Right renal pelvis (tissue), 4 donors: Measurements from ENCODE around the gene QSOX1. TPM values are rescaled to one million over a fixed set of nuclear protein-coding genes. Genes with fewer than 3 reads are reported as not detected.

Experiments used
- DNase-seq, 4 donors: peaks; one replicate each; pipeline ENCODE4 v3.0.0-alpha.2; 2013; ENCODE audit warnings: low read depth in 4 of 4, low spot score in 3 of 4, missing footprints in 1 of 4
- polyA plus RNA-seq, 4 donors: library from polyadenylated mRNA; unstranded; fragments of 120-200 nt; gene quantifications; one replicate each; pipeline ENCODE4 v1.2.1, GENCODE V29; 2013; ENCODE audit not compliant: insufficient read length in 4 of 4

Gene QSOX1
- polyA plus RNA-seq, 4 donors: 59.0 to 75.9 (median 63.5) TPM

DNA sequence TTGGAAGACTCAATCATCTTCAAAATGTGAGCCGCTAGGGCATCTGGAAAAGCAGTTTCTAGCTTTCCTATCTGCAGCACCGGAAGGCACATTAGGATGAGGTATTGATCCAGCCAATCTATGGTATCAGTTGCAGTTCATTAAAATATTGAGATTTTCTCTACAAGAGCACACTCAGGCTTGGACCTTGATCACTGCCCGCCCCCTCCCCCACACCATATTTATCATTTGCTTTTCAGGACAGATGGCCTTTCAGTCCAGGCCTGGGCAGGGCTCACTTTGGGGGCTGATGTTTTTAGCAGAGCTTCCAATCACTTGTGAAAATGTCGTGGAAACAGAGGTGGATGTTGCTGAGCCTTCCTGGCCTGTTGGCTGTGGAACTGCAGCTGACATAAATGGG lies 92.9 kb downstream of the QSOX1 start:
- DNase-seq: no peak

DNA sequence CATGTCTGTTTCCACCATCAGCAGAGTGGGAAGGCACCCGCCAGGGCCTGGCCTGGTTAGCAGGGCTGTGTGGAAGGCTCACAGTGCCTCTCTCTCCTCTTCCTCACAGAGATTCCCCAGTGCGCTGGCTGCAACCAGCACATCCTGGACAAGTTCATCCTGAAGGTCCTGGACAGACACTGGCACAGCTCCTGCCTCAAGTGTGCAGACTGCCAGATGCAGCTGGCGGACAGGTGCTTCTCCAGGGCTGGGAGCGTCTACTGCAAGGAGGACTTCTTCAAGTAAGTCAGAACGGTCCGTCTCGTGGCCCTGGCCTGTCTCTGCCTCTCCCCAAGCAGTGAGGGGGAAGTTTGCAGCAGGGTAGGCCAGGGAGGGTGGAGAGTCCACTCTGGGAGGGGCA lies 93.5 kb downstream of the QSOX1 start:
- DNase-seq: no peak

DNA sequence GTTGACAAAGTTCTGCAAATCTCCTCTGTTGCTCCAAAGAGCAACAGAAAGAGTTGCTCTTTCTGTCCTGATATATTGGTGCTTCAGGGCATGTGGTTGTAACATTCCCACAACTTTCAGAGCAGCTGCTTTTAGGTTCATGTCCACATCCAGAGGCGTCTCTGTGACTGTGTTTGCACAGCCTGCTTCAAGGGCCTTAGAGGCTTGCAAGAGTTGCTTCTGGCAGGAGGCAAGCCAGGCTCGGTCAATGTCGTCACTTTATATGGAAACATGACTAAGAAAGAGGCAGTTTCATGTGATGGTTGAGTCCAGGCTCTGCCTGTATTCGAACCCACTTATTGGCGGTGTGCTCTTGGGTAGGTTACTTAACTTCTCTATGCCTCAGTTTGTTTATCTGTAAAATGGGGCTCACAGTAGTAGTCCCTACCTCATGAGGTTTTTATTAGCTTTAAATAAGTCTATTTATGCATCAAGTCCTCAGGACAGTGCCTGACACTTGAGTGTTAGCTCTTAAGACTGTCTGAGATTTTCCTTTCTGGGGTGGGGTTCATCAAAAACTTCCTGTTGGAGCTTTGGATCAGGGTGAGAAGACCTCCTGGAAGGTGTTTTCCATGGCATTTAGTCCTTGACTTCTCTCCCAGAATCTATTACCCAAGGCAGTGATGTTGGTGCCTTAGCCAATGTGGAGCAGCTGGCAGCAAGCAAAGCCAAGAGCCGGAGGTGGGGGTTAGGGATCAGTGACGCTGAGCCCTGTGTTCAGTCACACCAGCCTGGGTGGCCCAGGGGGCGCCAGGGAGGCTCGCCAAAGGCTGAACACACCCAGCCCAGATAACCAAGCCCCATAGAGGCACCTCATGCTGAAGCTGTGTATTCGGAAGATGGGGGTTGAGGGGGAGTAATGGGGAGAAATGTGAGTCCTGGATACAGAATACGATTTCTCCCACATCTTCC lies 94.3 kb downstream of the QSOX1 start:
- DNase-seq: no peak

DNA sequence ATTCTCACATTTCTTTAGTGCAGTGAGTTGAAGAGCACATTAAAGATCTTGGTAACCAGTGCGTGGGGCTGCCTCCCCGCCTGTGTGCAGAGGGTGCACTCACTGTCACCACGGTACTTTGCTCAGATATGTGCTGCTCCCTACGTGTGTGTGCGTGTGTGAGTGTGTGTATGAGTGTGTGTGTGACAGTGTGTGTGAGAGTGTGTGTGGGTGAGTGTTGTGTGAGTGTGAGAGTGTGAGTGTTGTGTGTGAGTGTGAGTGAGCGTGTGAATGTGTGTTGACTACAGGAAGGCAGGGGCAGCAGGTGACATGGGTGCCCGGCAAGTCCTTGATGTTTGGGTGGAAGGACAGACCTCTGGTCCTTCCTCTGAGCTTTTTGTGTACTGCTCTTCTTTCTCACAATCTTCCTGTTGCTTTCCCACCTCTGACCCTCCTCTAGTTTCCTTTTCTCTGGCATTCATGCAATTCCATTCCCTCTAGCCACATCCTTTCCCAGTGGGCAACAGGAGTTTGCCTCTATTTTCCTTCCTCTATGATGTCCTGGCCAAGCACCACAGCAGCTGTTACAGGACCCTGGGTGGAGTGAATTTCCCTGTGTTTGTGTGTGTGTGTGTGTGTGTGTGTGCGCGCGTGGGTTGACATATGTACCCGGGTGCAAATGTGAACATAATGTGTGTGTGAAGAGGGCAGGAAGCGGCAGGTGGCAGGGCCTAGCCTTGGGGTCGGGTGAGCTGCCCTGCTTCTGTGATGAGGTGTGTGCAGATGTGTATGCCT lies 95.2 kb downstream of the QSOX1 start:
- DNase-seq: no peak

DNA sequence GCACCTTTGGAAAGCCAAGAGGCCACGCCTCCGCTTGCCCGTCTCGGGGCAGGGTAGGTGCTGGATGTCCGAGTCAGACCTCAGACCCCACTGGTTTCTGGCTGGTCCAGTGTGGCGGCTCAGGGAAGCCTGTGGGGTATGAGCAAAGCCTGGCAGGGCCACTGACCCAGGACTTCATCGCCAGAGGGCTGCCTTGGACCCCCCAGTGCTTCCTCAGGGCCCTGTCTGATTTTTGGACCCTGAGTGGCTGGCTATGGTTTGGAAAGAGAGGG lies 95.8 kb downstream of the QSOX1 start:
- DNase-seq: no peak

DNA sequence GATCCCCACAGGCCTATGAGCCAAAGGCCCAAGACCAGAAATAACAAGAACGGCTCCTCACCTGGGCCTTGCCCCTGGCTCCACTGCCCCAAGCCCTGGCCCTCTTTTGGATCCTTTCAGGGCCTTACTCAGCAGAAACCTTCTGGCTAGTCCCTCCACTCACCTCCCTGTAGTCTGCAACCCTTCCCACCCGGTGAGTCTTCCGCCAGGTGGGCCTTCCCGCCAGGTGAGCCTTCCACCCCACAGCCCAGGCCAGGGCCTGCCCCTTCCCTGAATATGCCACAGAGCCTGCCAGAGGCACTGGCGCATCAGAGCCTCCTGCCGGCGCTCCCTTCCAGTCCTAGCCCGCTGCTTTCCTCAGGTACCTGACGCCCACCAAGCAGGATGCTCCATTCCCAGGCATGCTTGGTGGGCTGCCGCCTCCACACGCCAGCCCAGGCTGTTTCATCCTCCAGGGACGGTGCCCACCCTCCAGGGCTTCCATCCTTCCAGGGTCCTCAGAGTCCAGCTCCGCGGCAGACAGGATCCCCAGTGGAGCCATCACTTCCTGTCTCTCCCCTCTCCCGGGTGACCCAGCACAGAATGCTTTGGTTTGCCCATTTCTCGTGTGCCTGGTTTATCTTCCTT lies 96.3 kb downstream of the QSOX1 start:
- no peak for DNase-seq

DNA sequence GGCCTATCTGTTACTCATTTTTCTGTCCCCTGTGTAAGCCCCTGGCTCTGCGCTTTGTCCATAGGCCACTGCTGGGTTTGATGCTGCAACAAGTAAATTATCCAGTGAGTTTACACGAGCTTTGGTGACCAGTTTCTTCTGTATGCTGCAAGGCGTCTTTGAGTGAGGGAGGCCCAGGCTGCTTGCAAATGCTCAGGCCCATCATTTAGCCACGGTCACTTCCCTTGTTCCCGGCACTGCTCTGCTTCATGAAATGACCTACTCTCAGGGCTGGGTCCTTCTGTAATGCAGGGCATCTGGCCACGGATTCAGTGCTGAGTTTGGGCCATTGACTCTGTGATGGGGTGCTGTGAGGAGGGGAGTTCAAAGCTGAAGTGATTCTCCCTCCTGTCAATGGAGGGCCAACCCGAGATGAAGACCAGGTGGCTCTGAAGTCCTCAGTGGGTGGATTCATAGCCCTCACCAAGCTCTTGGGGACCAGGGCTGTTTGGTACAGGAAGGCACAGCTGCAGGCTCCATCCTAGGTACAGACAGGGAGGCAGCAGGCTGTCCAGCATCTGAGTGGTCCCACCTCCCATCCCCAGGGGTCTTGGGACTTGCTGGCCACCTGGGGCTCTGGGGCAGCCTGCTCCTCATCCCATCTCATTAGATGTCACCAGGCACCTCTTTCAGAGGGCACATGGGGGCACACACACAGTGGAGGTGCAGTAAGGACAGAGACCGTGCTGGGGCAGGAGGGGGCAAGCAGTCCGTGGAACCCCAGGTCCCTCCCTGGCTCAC lies 97.0 kb downstream of the QSOX1 start:
- no peak for DNase-seq

DNA sequence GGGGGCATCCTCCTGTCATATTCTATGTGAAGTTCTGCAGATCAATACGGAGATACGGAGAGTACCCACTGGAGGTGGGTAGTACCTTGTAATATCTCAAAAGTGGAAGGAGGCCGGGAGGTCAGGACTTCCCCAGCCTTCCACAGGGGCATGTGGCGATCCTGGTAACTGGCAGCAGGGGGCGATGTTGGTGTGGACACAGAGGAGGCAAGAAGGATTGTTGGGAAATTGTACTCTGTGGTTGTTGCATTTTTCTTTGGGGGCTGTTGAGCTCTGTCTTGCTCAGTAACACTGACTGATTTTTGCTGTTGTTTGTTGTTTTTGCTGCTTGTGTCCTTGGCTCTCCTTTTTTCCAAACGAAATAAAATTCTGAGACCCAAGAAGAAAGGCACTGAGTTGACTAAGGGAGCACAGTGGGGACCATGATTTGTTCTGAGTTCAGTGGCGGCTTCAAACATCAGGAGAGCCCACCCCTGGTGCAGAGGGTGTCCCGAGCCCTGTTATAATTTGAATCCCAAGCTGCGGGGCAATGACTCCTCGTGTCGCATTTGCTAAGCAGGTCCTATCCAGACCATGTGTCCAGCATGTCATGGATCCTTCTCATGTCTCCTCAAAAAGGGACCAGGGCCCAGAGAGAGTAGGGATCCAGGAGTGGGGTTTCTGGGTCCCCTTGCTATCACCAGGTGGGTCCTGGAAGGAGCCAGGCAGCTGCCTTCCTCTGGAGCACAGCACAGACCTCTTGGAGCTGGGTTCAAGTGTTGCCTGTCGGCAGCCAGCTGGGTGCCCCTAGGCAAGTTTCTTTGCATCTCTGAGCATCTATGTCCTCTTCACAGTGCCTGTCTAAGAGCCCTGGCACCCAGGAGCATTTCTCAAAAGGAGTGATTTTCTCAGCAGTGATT lies 98.2 kb downstream of the QSOX1 start:
- no peak for DNase-seq

Other genes with a start within 250 kb of the QSOX1 start
- 10 to 100 TPM; 26.4 to 28.9 (median 28.3) TPM for gene CEP350, start 200.1 kb upstream of the QSOX1 start, polyA plus RNA-seq
- 1 to 10 TPM; 1.5 to 2.2 (median 1.6) TPM for gene LHX4, start 75.4 kb downstream of the QSOX1 start, polyA plus RNA-seq